Fibroblast of villous mesenchyme (primary cell): ENCODE results near the gene KLHL5. TPM values are rescaled to one million over a fixed set of nuclear protein-coding genes. Genes with fewer than 3 reads are reported as not detected.
A peak's percentile ranks its signal among the peaks of the same experiment; 100 is the strongest.

Experiments
- DNase-seq: peaks from one replicate; pipeline ENCODE4 v3.0.0-alpha.2; 2010; ENCODE audit warnings: low read depth
- H3K4me3 ChIP-seq: 2 replicates; pipeline ENCODE4 v1.5.1; 2011; ENCODE audit warnings: low read depth, mild to moderate bottlenecking, low read length
- CTCF ChIP-seq: IDR thresholded peaks from 2 replicates; pipeline ENCODE4 v1.5.1; 2012; ENCODE audit warnings: low read depth, mild to moderate bottlenecking, low read length; ENCODE audit not compliant: insufficient read depth
- total RNA-seq: library from RNA; depleted of rRNA; stranded (reverse); fragments of >200 nt; gene quantifications from 2 replicates; pipeline ENCODE4 v1.2.3, GENCODE V29; 2012

The KLHL5 gene
- total RNA-seq, 1 donor: 156 TPM

- no peak overlapping the region for H3K4me3 ChIP-seq
- peak; percentile 52 for DNase-seq
- no peak for TF ChIP-seq CTCF
These were observed 52.4 kb downstream of the KLHL5 start for GRCh38 chr4:39114436-39114835.

- no peak for TF ChIP-seq CTCF
- DNase-seq: peak; percentile 73
- no peak overlapping the region for H3K4me3 ChIP-seq
These were observed 56.1 kb downstream of the KLHL5 start for GRCh38 chr4:39118034-39118658.

- no peak for TF ChIP-seq CTCF
- H3K4me3 ChIP-seq: no peak overlapping the region
- DNase-seq: no peak
These were observed 58.4 kb downstream of the KLHL5 start for GRCh38 chr4:39120418-39120817.

- no peak for DNase-seq
- TF ChIP-seq CTCF: no peak
- H3K4me3 ChIP-seq: no peak overlapping the region
These were observed 63.0 kb downstream of the KLHL5 start for GRCh38 chr4:39124885-39125599.

GRCh38 chr4:39125600-39125985, 63.6 kb downstream of the KLHL5 start:
- no peak for TF ChIP-seq CTCF
- no peak for DNase-seq
- H3K4me3 ChIP-seq: no peak overlapping the region

- no peak for DNase-seq
- no peak for TF ChIP-seq CTCF
These were observed 64.4 kb downstream of the KLHL5 start for GRCh38 chr4:39126256-39127095.

More at GRCh38 chr4:39126256-39127095, 64.4 kb downstream of the KLHL5 start:
- no peak overlapping the region for H3K4me3 ChIP-seq
